Measurements from ENCODE around the gene DDX39B. TPM values are rescaled to one million over a fixed set of nuclear protein-coding genes. Genes with fewer than 3 reads are reported as not detected.
"Not testable (repeated sequence)": the region's sequence is repeated elsewhere in the genome, so short reads cannot be mapped to it uniquely, and the experiment has no call there.

The DDX39B gene
- total RNA-seq, 2 experiments from 2014 or later: 538 to 547 TPM

DNA sequence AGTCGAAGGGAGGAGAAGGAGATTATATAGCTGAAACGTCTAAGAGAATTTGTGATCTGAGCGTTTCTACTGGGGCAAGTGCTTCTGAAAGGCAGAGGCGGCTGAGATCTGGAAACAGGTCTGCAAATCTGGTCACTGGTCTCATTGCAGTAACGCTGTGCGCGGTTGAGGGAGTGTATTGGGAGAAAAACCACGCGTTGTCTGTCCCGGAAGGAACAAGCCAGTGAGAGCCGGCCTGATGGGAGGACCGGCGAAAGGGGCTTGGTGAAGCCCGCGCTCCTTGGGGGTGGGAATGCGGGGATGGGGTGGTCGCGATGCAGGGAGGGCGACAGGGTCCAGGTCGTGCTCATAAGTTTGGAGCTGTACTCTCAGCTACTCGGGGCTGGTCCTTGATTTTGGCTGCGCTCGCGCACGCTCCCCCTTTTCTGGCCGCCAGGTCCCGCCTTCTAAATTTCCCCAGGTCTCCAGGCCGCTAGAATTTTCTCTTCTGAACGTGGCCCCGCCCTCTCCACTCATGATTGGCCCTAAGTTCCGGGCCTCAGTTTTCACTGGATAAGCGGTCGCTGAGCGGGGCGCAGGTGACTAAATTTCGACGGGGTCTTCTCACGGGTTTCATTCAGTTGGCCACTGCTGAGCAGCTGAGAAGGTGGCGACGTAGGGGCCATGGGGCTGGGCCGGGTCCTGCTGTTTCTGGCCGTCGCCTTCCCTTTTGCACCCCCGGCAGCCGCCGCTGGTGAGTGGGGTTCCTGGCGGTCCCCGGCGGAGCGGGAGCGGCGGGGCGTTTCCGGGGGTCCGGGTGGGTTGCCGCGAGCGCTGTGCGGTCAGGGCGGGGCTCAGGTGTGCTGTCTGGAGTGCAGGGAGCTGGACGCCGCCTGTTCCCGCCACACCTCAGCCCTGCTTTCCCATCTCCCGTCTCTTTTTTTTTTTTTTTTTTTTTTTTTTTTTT is 44.0 kb downstream of the DDX39B start, which contains the start of gene MICB:
Gene MICB, plus strand, starts transcription at position 615 of the 946 bp plus-strand sequence. Its CDS starts 49 bp downstream, at position 664.
- peaks cover 59% of the 10 kb centered on the region for H3K4me1 Mint-ChIP-seq (ENCODE audit: low read depth)

DNA sequence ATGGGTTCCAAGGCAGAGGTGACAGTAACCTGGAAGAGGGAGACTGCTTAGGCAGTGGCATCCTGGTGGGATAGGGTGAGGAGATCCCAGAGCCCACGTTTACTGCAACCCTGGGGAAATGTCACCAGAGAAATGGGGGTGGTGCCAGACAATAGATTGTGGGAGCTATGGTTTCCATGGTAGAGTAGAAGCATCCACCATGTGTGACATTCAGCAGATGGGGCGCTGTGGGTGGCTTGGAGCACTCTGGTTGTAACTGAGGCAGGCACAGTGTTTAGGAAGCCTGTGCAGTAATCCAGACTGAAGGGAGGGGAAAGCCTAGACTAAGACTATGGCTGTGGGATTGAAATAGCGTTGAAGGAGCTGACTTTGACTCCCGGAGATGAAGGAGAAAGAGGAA is 45.0 kb downstream of the DDX39B start:
- POLR2A ChIA-PET: interaction anchor here (2.7 to 2.9 kb wide), 2 partner anchors 39 to 44 kb away, joined by 9 to 17 read pairs; partner anchors contain the start of gene DDX39B
- peak; percentile 40 for DNase-seq
- Mint-ChIP-seq H3K4me3 (peak overlapping the region; percentile 85), H3K27ac (peak overlapping the region; percentile 85), H3K4me1 (ENCODE audit: low read depth) (peaks cover 56% of the 10 kb centered on the region)
- CTCF ChIA-PET: interaction anchor here (1.0 to 7.0 kb wide), 4 partner anchors 44 to 101 kb away, joined by 3 to 68 read pairs (median 27); partner anchors contain the start of genes ATP6V1G2 and DDX39B
- H3K9me3 Mint-ChIP-seq, H3K27me3 Mint-ChIP-seq, H3K36me3 Mint-ChIP-seq: not testable (repeated sequence)
- intact Hi-C loops (cut with micrococcal nuclease): loop anchor here (5.0 to 10.0 kb wide), 2 partner anchors 292 to 880 kb away; partner anchors contain the start of genes MRPS18B and PPP1R10

More for the DNA sequence above, 44.0 kb downstream of the DDX39B start, which contains the start of gene MICB:
- peak within 1 kb of the TSS; percentile 85 for H3K4me3 Mint-ChIP-seq
- no peaks in the 10 kb centered on the region for H3K9me3 Mint-ChIP-seq
- H3K27me3 Mint-ChIP-seq: no peaks in the 10 kb centered on the region
- ChIA-PET POLR2A (interaction anchor here (0.7 to 2.9 kb wide), 3 partner anchors 43 to 101 kb away, joined by 3 to 17 read pairs (median 3); partner anchors contain the start of gene DDX39B), CTCF (interaction anchor here (1.2 to 7.0 kb wide), 3 partner anchors 43 to 100 kb away, joined by 5 to 68 read pairs (median 49); partner anchors contain the start of gene DDX39B)
- H3K36me3 Mint-ChIP-seq: peaks cover 2% of the 10 kb centered on the region
- peak; percentile 91 for DNase-seq
- peak within 1 kb of the TSS; percentile 85 for H3K27ac Mint-ChIP-seq
- intact Hi-C loops (cut with micrococcal nuclease): loop anchor here (5.0 to 10.0 kb wide), 2 partner anchors 293 to 881 kb away; partner anchors contain the start of genes MRPS18B and PPP1R10

DNA sequence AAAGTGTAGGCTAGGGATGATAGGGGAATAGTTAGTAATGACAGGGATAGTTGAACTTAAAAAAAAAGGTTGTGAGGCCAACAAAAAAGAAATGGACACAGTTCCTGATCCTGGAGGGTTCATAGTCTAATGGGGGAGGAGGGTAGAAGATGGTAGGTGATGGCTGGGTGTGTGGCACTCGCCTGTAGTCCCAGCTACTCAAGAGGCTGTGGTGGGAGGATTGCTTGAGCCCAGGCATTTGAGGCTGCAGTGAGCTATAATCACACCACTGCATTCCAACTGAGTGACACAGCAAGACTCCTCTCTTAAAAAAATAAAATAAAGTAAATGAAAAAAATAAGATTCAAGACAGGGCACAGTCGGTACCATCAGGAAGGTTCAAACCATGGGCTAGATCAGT is 46.2 kb downstream of the DDX39B start:
- POLR2A ChIA-PET: interaction anchor here (1.0 to 2.7 kb wide), 6 partner anchors 40 to 169 kb away, joined by 3 to 20 read pairs (median 7); partner anchors contain the start of genes DDX39B, GPANK1, NFKBIL1 and TNF
- H3K36me3 Mint-ChIP-seq: peaks cover 2% of the 10 kb centered on the region
- H3K4me3 Mint-ChIP-seq: peak overlapping the region; percentile 90
- no peaks in the 10 kb centered on the region for H3K9me3 Mint-ChIP-seq
- no peaks in the 10 kb centered on the region for H3K27me3 Mint-ChIP-seq
- DNase-seq: no peak
- H3K4me1 Mint-ChIP-seq (ENCODE audit: low read depth): peaks cover 51% of the 10 kb centered on the region
- peak overlapping the region; percentile 94 for H3K27ac Mint-ChIP-seq
- intact Hi-C loops (cut with micrococcal nuclease): loop anchor here (5.0 to 10.0 kb wide), 2 partner anchors 291 to 878 kb away; partner anchors contain the start of genes MRPS18B and PPP1R10
- CTCF ChIA-PET: interaction anchor here (1.1 to 7.0 kb wide), 7 partner anchors 12 to 102 kb away, joined by 3 to 68 read pairs (median 9); partner anchors contain the start of genes ATP6V1G2 and DDX39B

- peak; percentile 89 for DNase-seq
- H3K9me3 Mint-ChIP-seq: no peaks in the 10 kb centered on the region
- H3K36me3 Mint-ChIP-seq: peaks cover 2% of the 10 kb centered on the region
- peaks cover 42% of the 10 kb centered on the region for H3K4me1 Mint-ChIP-seq (ENCODE audit: low read depth)
- POLR2A ChIA-PET: interaction anchor here (0.6 to 2.7 kb wide), 10 partner anchors 32 to 478 kb away, joined by 3 to 20 read pairs (median 4); partner anchors contain the start of genes DDX39B, DXO, GPANK1 and NFKBIL1
- intact Hi-C loops (cut with micrococcal nuclease): loop anchor here (1.0 to 10.0 kb wide), 6 partner anchors 47 to 289 kb away; partner anchors contain the start of genes BAG6 and NFKBIL1
- H3K27ac Mint-ChIP-seq: peak overlapping the region; percentile 94
- peak overlapping the region; percentile 90 for H3K4me3 Mint-ChIP-seq
- CTCF ChIA-PET: interaction anchor here (0.8 to 7.0 kb wide), 17 partner anchors 7 to 103 kb away, joined by 3 to 68 read pairs (median 4); partner anchors contain the start of genes ATP6V1G2 and DDX39B
- H3K27me3 Mint-ChIP-seq: no peaks in the 10 kb centered on the region
These were observed 47.7 kb downstream of the DDX39B start for GRCh38 chr6:31493875-31494694.

DNA sequence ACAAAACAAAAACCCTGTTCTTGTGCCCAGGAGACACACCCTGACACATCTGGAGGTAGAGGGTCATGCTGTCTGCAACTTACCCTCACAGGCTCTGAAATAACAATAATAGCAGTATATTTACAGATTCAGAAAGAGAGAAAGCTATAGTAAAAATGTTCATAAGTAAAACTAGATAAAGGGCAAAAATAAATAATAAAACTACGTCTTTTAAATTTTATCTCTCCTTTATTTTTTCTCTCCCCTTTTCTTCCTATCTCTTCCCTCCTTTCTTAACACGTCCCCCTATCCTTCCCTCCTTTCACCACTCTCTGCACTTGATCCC is 48.3 kb downstream of the DDX39B start:
- ChIA-PET POLR2A (interaction anchor here (0.9 to 2.4 kb wide), 4 partner anchors 38 to 83 kb away, joined by 3 to 16 read pairs (median 4); partner anchors contain the start of genes DDX39B and TNF), CTCF (interaction anchor here (0.7 to 7.0 kb wide), 16 partner anchors 8 to 104 kb away, joined by 3 to 68 read pairs (median 4); partner anchors contain the start of genes DDX39B and NFKBIL1)
- H3K4me3 Mint-ChIP-seq: peak overlapping the region; percentile 90
- H3K27me3 Mint-ChIP-seq, H3K9me3 Mint-ChIP-seq, H3K36me3 Mint-ChIP-seq, DNase-seq: not testable (repeated sequence)
- H3K27ac Mint-ChIP-seq: peak overlapping the region; percentile 94
- intact Hi-C loops (cut with micrococcal nuclease): loop anchor here (2.0 to 10.0 kb wide), 3 partner anchors 93 to 289 kb away; partner anchors contain the start of gene BAG6
- H3K4me1 Mint-ChIP-seq (ENCODE audit: low read depth): peaks cover 36% of the 10 kb centered on the region

- H3K27me3 Mint-ChIP-seq: no peaks in the 10 kb centered on the region
- H3K4me3 Mint-ChIP-seq: no peak overlapping the region
- no peak overlapping the region for H3K27ac Mint-ChIP-seq
- H3K4me1 Mint-ChIP-seq (ENCODE audit: low read depth): peaks cover 19% of the 10 kb centered on the region
- no peak for DNase-seq
- ChIA-PET CTCF (interaction anchor here (1.2 kb wide), 1 partner anchor 91 kb away, joined by 3 read pairs; no protein-coding TSS in a partner anchor), POLR2A (no interaction called here)
- peaks cover 2% of the 10 kb centered on the region for H3K36me3 Mint-ChIP-seq
- intact Hi-C loops (cut with micrococcal nuclease): loop anchor here (5.0 to 10.0 kb wide), 2 partner anchors 162 to 285 kb away; partner anchors contain the start of gene BAG6
- no peaks in the 10 kb centered on the region for H3K9me3 Mint-ChIP-seq
These were observed 51.5 kb downstream of the DDX39B start for GRCh38 chr6:31490115-31490873.

DNA sequence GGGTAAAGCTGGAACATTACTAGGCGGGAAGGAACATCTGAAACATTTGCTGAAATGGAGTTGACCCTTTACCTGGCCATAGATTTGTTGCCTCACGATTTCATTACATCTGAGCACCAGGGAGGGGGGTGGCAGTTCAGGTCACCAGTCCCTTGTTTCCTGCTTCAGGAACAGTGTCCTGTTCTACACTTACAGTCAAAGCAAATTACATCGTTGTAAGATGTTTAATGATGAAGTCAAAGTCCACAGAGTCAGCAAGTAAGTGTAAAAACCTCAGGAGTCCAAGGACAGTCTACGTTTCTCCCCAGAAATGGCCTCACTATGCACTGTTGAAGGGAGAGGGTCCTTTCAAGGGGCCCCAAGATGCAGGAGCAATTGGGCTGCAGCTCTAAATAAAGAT is 52.7 kb downstream of the DDX39B start:
- no peak for DNase-seq
- no peaks in the 10 kb centered on the region for H3K9me3 Mint-ChIP-seq
- no peak overlapping the region for H3K27ac Mint-ChIP-seq
- ChIA-PET POLR2A (no interaction called here), CTCF (no interaction called here)
- intact Hi-C loops (cut with micrococcal nuclease): no loop called here
- peaks cover 17% of the 10 kb centered on the region for H3K4me1 Mint-ChIP-seq (ENCODE audit: low read depth)
- H3K4me3 Mint-ChIP-seq: no peak overlapping the region
- H3K36me3 Mint-ChIP-seq: no peaks in the 10 kb centered on the region
- H3K27me3 Mint-ChIP-seq: no peaks in the 10 kb centered on the region

DNA sequence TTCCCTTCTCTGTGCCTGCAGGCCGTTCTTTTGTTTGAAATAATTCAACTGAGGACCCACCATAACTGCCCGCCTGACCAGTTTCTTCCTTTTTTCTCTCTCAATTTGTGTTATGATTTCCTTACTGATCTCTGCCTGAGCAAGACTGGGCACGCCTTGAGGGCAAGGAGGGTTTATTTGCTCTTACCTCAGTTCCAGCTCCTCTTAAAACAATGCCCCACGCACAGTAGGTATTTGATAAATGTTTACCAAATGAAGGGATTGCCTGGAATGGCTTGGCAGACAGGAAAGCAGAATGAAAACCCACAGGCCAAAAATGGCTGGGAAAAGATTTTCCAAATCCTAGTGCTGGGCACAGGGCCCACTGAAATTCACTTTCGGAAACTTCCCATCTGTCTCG is 54.1 kb downstream of the DDX39B start:
- H3K36me3 Mint-ChIP-seq; intact Hi-C loops (cut with micrococcal nuclease); H3K27ac Mint-ChIP-seq; H3K9me3 Mint-ChIP-seq; CTCF ChIA-PET; H3K4me3 Mint-ChIP-seq; POLR2A ChIA-PET; DNase-seq; H3K27me3 Mint-ChIP-seq: not testable (repeated sequence)
- H3K4me1 Mint-ChIP-seq (ENCODE audit: low read depth): peaks cover 13% of the 10 kb centered on the region

GRCh38 chr6:31486065-31486837 is 55.6 kb downstream of the DDX39B start:
- H3K36me3 Mint-ChIP-seq; H3K4me3 Mint-ChIP-seq; DNase-seq; H3K4me1 Mint-ChIP-seq (ENCODE audit: low read depth); intact Hi-C loops (cut with micrococcal nuclease); H3K27ac Mint-ChIP-seq; H3K27me3 Mint-ChIP-seq; POLR2A ChIA-PET; CTCF ChIA-PET; H3K9me3 Mint-ChIP-seq: not testable (repeated sequence)

DNA sequence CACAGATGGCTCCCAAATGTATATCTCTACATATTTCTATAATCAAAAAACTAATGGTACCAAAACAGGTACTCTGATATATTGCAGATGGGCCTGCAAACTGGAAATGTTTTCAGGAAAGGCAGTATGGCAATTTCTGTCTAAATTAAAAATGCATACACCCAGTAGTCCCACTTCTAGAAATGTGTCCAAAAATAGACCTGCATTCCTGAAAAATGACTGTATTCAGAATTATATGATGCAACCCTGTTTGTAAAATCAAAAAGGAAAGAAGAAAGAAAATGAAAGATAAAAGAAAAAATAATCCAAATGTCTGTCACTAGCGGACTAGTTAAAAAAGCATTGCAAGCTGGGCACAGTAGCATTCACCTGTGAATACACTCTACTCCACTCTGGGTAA is 56.7 kb downstream of the DDX39B start:
- intact Hi-C loops (cut with micrococcal nuclease): loop anchor here (1.0 kb wide), 1 partner anchor 97 kb away; no protein-coding TSS in a partner anchor
- H3K36me3 Mint-ChIP-seq: no peaks in the 10 kb centered on the region
- no peak overlapping the region for H3K4me3 Mint-ChIP-seq
- no peaks in the 10 kb centered on the region for H3K4me1 Mint-ChIP-seq (ENCODE audit: low read depth)
- H3K27ac Mint-ChIP-seq: no peak overlapping the region
- H3K9me3 Mint-ChIP-seq: no peaks in the 10 kb centered on the region
- ChIA-PET CTCF (interaction anchor here (0.6 to 1.1 kb wide), 2 partner anchors 17 to 316 kb away, joined by 3 read pairs; no protein-coding TSS in a partner anchor), POLR2A (no interaction called here)
- DNase-seq: no peak
- H3K27me3 Mint-ChIP-seq: no peaks in the 10 kb centered on the region
